Nephron progenitor cell (in vitro differentiated cells): Measurements from ENCODE around the gene KDM6A.
A peak's percentile ranks its signal among the peaks of the same experiment; 100 is the strongest.
"Not testable (repeated sequence)": the region's sequence is repeated elsewhere in the genome, so short reads cannot be mapped to it uniquely, and the experiment has no call there.

Source experiments
- DNase-seq: peaks from one replicate; pipeline ENCODE4 v3.0.0; 2021
- H3K27ac Mint-ChIP-seq: 2 replicates; pipeline ENCODE4 v1.8.0; 2021; ENCODE audit warnings: mild to moderate bottlenecking, moderate library complexity, mixed read lengths
- H3K27me3 Mint-ChIP-seq: 2 replicates; pipeline ENCODE4 v1.8.0; 2021; ENCODE audit warnings: mild to moderate bottlenecking, low read depth, mixed read lengths; ENCODE audit not compliant: poor library complexity
- H3K36me3 Mint-ChIP-seq: 2 replicates; pipeline ENCODE4 v1.8.0; 2021; ENCODE audit warnings: low read depth, mixed read lengths
- H3K4me1 Mint-ChIP-seq: 2 replicates; pipeline ENCODE4 v1.8.0; 2021; ENCODE audit warnings: mixed read lengths
- H3K4me3 Mint-ChIP-seq: 2 replicates; pipeline ENCODE4 v1.8.0; 2021; ENCODE audit warnings: mild to moderate bottlenecking, moderate library complexity, mixed read lengths
- H3K9me3 Mint-ChIP-seq: 2 replicates; pipeline ENCODE4 v1.8.0; 2021; ENCODE audit warnings: mild to moderate bottlenecking, moderate library complexity, mixed read lengths
- CTCF ChIP-seq: fragments of 200-600 bp; sonication (generic); IDR thresholded peaks from 2 replicates; pipeline ENCODE4 v1.5.0; 2021; ENCODE audit warnings: antibody characterized with exemption

The KDM6A gene

GRCh38 chrX:45063319-45064095 lies 190.5 kb downstream of the KDM6A start:
- H3K36me3 Mint-ChIP-seq = peaks cover 34% of the 10 kb centered on the region
- no peaks in the 10 kb centered on the region for H3K4me1 Mint-ChIP-seq
- no peak for TF ChIP-seq CTCF
- DNase-seq = no peak
- H3K27ac Mint-ChIP-seq = no peak overlapping the region
- H3K9me3 Mint-ChIP-seq = peaks cover 17% of the 10 kb centered on the region
- no peaks in the 10 kb centered on the region for H3K27me3 Mint-ChIP-seq
- H3K4me3 Mint-ChIP-seq = no peak overlapping the region

- no peak for TF ChIP-seq CTCF
- peaks cover 45% of the 10 kb centered on the region for H3K36me3 Mint-ChIP-seq
- H3K4me1 Mint-ChIP-seq = no peaks in the 10 kb centered on the region
- peaks cover 20% of the 10 kb centered on the region for H3K9me3 Mint-ChIP-seq
- no peak for DNase-seq
- H3K27ac Mint-ChIP-seq = no peak overlapping the region
- H3K4me3 Mint-ChIP-seq = no peak overlapping the region
- no peaks in the 10 kb centered on the region for H3K27me3 Mint-ChIP-seq
Measured at GRCh38 chrX:45068569-45068968, 195.6 kb downstream of the KDM6A start.

GRCh38 chrX:45070116-45071007 lies 197.4 kb downstream of the KDM6A start:
- Mint-ChIP-seq H3K4me3 (no peak overlapping the region), H3K27me3 (no peaks in the 10 kb centered on the region), H3K27ac (no peak overlapping the region), H3K4me1 (no peaks in the 10 kb centered on the region), H3K36me3 (peaks cover 31% of the 10 kb centered on the region), H3K9me3 (peaks cover 16% of the 10 kb centered on the region)
- peak; percentile 36 for TF ChIP-seq CTCF
- peak; percentile 4 for DNase-seq

GRCh38 chrX:45073011-45073410 lies 200.0 kb downstream of the KDM6A start:
- peaks cover 17% of the 10 kb centered on the region for H3K9me3 Mint-ChIP-seq
- DNase-seq, H3K4me3 Mint-ChIP-seq, H3K27ac Mint-ChIP-seq, H3K4me1 Mint-ChIP-seq, H3K27me3 Mint-ChIP-seq: not testable (repeated sequence)
- H3K36me3 Mint-ChIP-seq = peaks cover 28% of the 10 kb centered on the region

GRCh38 chrX:45077748-45078424 lies 204.9 kb downstream of the KDM6A start:
- Mint-ChIP-seq H3K4me3 (no peak overlapping the region), H3K4me1 (no peaks in the 10 kb centered on the region), H3K36me3 (peaks cover 23% of the 10 kb centered on the region), H3K27me3 (no peaks in the 10 kb centered on the region), H3K27ac (no peak overlapping the region), H3K9me3 (peaks cover 23% of the 10 kb centered on the region)
- DNase-seq = no peak
- no peak for TF ChIP-seq CTCF

- H3K27ac Mint-ChIP-seq = no peak overlapping the region
- H3K4me1 Mint-ChIP-seq = no peaks in the 10 kb centered on the region
- TF ChIP-seq CTCF = no peak
- H3K27me3 Mint-ChIP-seq = no peaks in the 10 kb centered on the region
- no peak for DNase-seq
- peaks cover 9% of the 10 kb centered on the region for H3K9me3 Mint-ChIP-seq
- H3K36me3 Mint-ChIP-seq = peaks cover 15% of the 10 kb centered on the region
- H3K4me3 Mint-ChIP-seq = no peak overlapping the region
Measured at GRCh38 chrX:45083314-45083713, 210.3 kb downstream of the KDM6A start.
